Keratinocyte (primary cell): Measurements from ENCODE around the gene EPHB2. TPM values are rescaled to one million over a fixed set of nuclear protein-coding genes. Genes with fewer than 3 reads are reported as not detected.

ENCODE experiments used
- DNase-seq: peaks from one replicate; pipeline ENCODE4 v3.0.0-alpha.2; 2011; ENCODE audit warnings: low read depth, missing footprints, low spot score
- FAIRE-seq: peaks from 2 replicates; lab custom pipeline; 2011; peaks lifted over from hg19 to GRCh38; lab: Jason Lieb, UNC
- H2AFZ ChIP-seq: 2 replicates; pipeline ENCODE4 v1.6.0; 2012; ENCODE audit warnings: low read length, control low read depth, inconsistent platforms; ENCODE audit not compliant: control insufficient read depth
- H3K27ac ChIP-seq: 2 replicates; pipeline ENCODE4 v1.5.1; 2011; ENCODE audit warnings: low read length; ENCODE audit not compliant: control insufficient read depth, insufficient read depth
- H3K27me3 ChIP-seq: 3 replicates; pipeline ENCODE4 v1.6.0; 2011; ENCODE audit warnings: low read length; ENCODE audit not compliant: control insufficient read depth, insufficient read depth; ENCODE audit errors: extremely low read depth
- H3K36me3 ChIP-seq, 2 experiments: 2 replicates in 1 of 2; 3 replicates in 1 of 2; pipeline ENCODE4 v1.5.1; 2011; ENCODE audit warnings: low read length in 2 of 2, mild to moderate bottlenecking in 1 of 2; ENCODE audit not compliant: control insufficient read depth in 2 of 2, insufficient read depth in 2 of 2; ENCODE audit errors: extremely low read depth in 1 of 2
- H3K4me1 ChIP-seq: 3 replicates; pipeline ENCODE4 v1.5.1; 2011; ENCODE audit warnings: low read length; ENCODE audit not compliant: control insufficient read depth, insufficient read depth; ENCODE audit errors: extremely low read depth
- H3K4me2 ChIP-seq: 3 replicates; pipeline ENCODE4 v1.6.0; 2011; ENCODE audit warnings: low read depth, low read length; ENCODE audit not compliant: control insufficient read depth, insufficient read depth; ENCODE audit errors: extremely low read depth
- H3K4me3 ChIP-seq, 3 experiments: fragments of 200-600 bp in 1 of 3; sonication (generic) in 1 of 3; 2 replicates in 2 of 3; 3 replicates in 1 of 3; pipeline ENCODE4 v1.5.1; 2011 to 2016; ENCODE audit warnings: low read length in 3 of 3, mild to moderate bottlenecking in 3 of 3, control low read depth in 2 of 3, inconsistent platforms in 1 of 3, low read depth in 1 of 3, mixed read lengths in 1 of 3, mixed run types in 1 of 3, moderate library complexity in 1 of 3; ENCODE audit not compliant: control insufficient read depth in 2 of 3, insufficient read depth in 2 of 3; ENCODE audit errors: extremely low read depth in 1 of 3
- H3K79me2 ChIP-seq: 2 replicates; pipeline ENCODE4 v1.6.0; 2012; ENCODE audit warnings: low read length; ENCODE audit not compliant: control insufficient read depth, insufficient read depth
- H3K9ac ChIP-seq: 3 replicates; pipeline ENCODE4 v1.6.0; 2011; ENCODE audit warnings: low read length; ENCODE audit not compliant: control insufficient read depth, insufficient read depth; ENCODE audit errors: extremely low read depth
- H3K9me1 ChIP-seq: 3 replicates; pipeline ENCODE4 v1.6.0; 2011; ENCODE audit warnings: low read length; ENCODE audit not compliant: control insufficient read depth, insufficient read depth; ENCODE audit errors: extremely low read depth
- H3K9me3 ChIP-seq: 2 replicates; pipeline ENCODE4 v1.5.1; 2012; ENCODE audit warnings: low read depth, low read length; ENCODE audit not compliant: control insufficient read depth
- H4K20me1 ChIP-seq: 3 replicates; pipeline ENCODE4 v1.6.0; 2011; ENCODE audit warnings: low read length; ENCODE audit not compliant: control insufficient read depth, insufficient read depth; ENCODE audit errors: extremely low read depth
- CTCF ChIP-seq, 3 experiments: IDR thresholded peaks in 1 of 3; conservative IDR thresholded peaks in 1 of 3; optimal IDR thresholded peaks in 1 of 3; 2 replicates in 2 of 3; 3 replicates in 1 of 3; pipeline versions ENCODE3 to v1.5.1; 2011; ENCODE audit warnings: low read length in 3 of 3, mild to moderate bottlenecking in 3 of 3, moderate library complexity in 2 of 3, control low read depth in 1 of 3, inconsistent platforms in 1 of 3; ENCODE audit not compliant: insufficient read depth in 2 of 3; ENCODE audit errors: extremely low read depth in 1 of 3
- EZH2 ChIP-seq: IDR thresholded peaks from one replicate; pipeline ENCODE4 v1.6.1; 2012; ENCODE audit warnings: inconsistent platforms, mild to moderate bottlenecking, low read length, moderate library complexity
- dilution Hi-C: fragments of 300-500 bp; cut with MboI; formaldehyde crosslinking; loops from one replicate; pipeline ENCODE4 v1.7.0; 2020; ENCODE audit warnings: low sequenced_read_pairs; ENCODE audit not compliant: extremely low pct_ligation_motif_present
- polyA plus RNA-seq, 5 experiments: library from polyadenylated mRNA; depleted of rRNA in 3 of 5; stranded (reverse) in 3 of 5; stranded (forward) in 1 of 5; unstranded in 1 of 5; fragments of >200 nt; gene quantifications; 1 replicate in 1 of 5; 2 replicates in 3 of 5; 3 replicates in 1 of 5; pipeline versions ENCODE4 v1.2.1 to v1.2.3, GENCODE V29; 2011 to 2012; ENCODE audit warnings: missing spikeins in 2 of 5, low read depth in 1 of 5, low replicate concordance in 1 of 5

The EPHB2 gene
- polyA plus RNA-seq, 1 donor (not counting 4 experiments of a cell fraction or from before 2014, with no cell fraction given) = 0.10 TPM

- Histone ChIP-seq H3K27me3 (peaks cover 5% of the 10 kb centered on the region), H3K9me1 (no peaks in the 10 kb centered on the region), H3K27ac (no peak overlapping the region), H3K4me3 (no peak overlapping the region), H3K9ac (no peak overlapping the region), H3K36me3 (no peaks in the 10 kb centered on the region), H3K9me3 (no peaks in the 10 kb centered on the region), H3K4me2 (no peak overlapping the region), H2AFZ (no peak overlapping the region), H3K4me1 (no peaks in the 10 kb centered on the region), H3K79me2 (no peaks in the 10 kb centered on the region), H4K20me1 (no peaks in the 10 kb centered on the region)
- no peak for DNase-seq
- no peak for FAIRE-seq
- no peak for TF ChIP-seq EZH2
- TF ChIP-seq CTCF (optimal IDR thresholded peaks at IDR 0.05 in 1 of 3, IDR thresholded peaks at IDR 0.05 in 1 of 3, conservative IDR thresholded peaks at IDR 0.05 in 1 of 3; ENCODE audit: extremely low read depth in 1 of 3, insufficient read depth in 2 of 3, low read length in 3 of 3) = no peak
- dilution Hi-C loops = no loop called here
These were observed 27.1 kb upstream of the EPHB2 start for GRCh38 chr1:22683547-22683946.

GRCh38 chr1:22685591-22686059 lies 25.0 kb upstream of the EPHB2 start:
- no peak overlapping the region for H3K4me2 ChIP-seq
- TF ChIP-seq EZH2 (no peak), CTCF (optimal IDR thresholded peaks at IDR 0.05 in 1 of 3, IDR thresholded peaks at IDR 0.05 in 1 of 3, conservative IDR thresholded peaks at IDR 0.05 in 1 of 3; ENCODE audit: extremely low read depth in 1 of 3, insufficient read depth in 2 of 3, low read length in 3 of 3) (no peak)
- dilution Hi-C loops = no loop called here

More at GRCh38 chr1:22685591-22686059, 25.0 kb upstream of the EPHB2 start:
- H3K4me3 ChIP-seq = no peak overlapping the region
- peaks cover 5% of the 10 kb centered on the region for H3K27me3 ChIP-seq
- H2AFZ ChIP-seq = no peak overlapping the region
- no peaks in the 10 kb centered on the region for H3K79me2 ChIP-seq
- no peaks in the 10 kb centered on the region for H3K4me1 ChIP-seq
- no peaks in the 10 kb centered on the region for H3K9me1 ChIP-seq
- no peaks in the 10 kb centered on the region for H4K20me1 ChIP-seq
- no peaks in the 10 kb centered on the region for H3K9me3 ChIP-seq
- H3K36me3 ChIP-seq = no peaks in the 10 kb centered on the region
- FAIRE-seq = no peak
- DNase-seq = no peak
- H3K9ac ChIP-seq = no peak overlapping the region
- no peak overlapping the region for H3K27ac ChIP-seq
